GM23338 (cell line): Measurements from ENCODE around the gene GOLGA6L2. TPM values are rescaled to one million over a fixed set of nuclear protein-coding genes. Genes with fewer than 3 reads are reported as not detected.

ENCODE experiments used
- ATAC-seq: fragments of 200-7000 bp; cut with Tn5 transposase; 3 replicates; pipeline ENCODE4 v1.9.1; 2020
- DNase-seq: peaks from one replicate; pipeline ENCODE4 v3.0.0-alpha.2; 2015; ENCODE audit warnings: low spot score
- H2AFZ ChIP-seq: fragments of 200-600 bp; sonication (generic); 2 replicates; pipeline ENCODE4 v1.8.0; 2016; ENCODE audit warnings: antibody characterized with exemption, mild to moderate bottlenecking, moderate library complexity
- H3F3A ChIP-seq: fragments of 200-600 bp; sonication (generic); replicated peaks from 2 replicates; pipeline ENCODE4 v1.8.0; 2017; ENCODE audit warnings: antibody characterized with exemption, mixed run types, low read depth
- H3K27ac ChIP-seq: fragments of 200-600 bp; sonication (generic); 2 replicates; pipeline ENCODE4 v1.6.1; 2016; ENCODE audit warnings: low read depth
- H3K27me3 ChIP-seq: fragments of 200-600 bp; sonication (generic); 2 replicates; pipeline ENCODE4 v1.8.0; 2016; ENCODE audit warnings: mild to moderate bottlenecking, mixed run types, moderate library complexity; ENCODE audit not compliant: insufficient read depth
- H3K36me3 ChIP-seq: fragments of 200-600 bp; sonication (generic); 2 replicates; pipeline ENCODE4 v1.8.0; 2016; ENCODE audit warnings: mild to moderate bottlenecking; ENCODE audit not compliant: insufficient read depth
- H3K4me1 ChIP-seq: fragments of 200-600 bp; sonication (generic); 2 replicates; pipeline ENCODE4 v1.8.0; 2016; ENCODE audit warnings: mild to moderate bottlenecking, moderate library complexity; ENCODE audit not compliant: insufficient read depth
- H3K4me2 ChIP-seq: fragments of 200-600 bp; sonication (generic); 2 replicates; pipeline ENCODE4 v1.7.1; 2017; ENCODE audit warnings: mixed run types
- H3K4me3 ChIP-seq: fragments of 200-600 bp; sonication (generic); 2 replicates; pipeline ENCODE4 v1.6.1; 2016; ENCODE audit warnings: mixed run types
- H3K79me2 ChIP-seq: fragments of 200-600 bp; sonication (generic); replicated peaks from 2 replicates; pipeline ENCODE4 v1.8.0; 2017; ENCODE audit warnings: mild to moderate bottlenecking; ENCODE audit not compliant: insufficient read depth
- H3K9me2 ChIP-seq: fragments of 200-600 bp; sonication (generic); 2 replicates; pipeline ENCODE4 v1.8.0; 2017; ENCODE audit not compliant: insufficient read depth
- H4K20me1 ChIP-seq: fragments of 200-600 bp; sonication (generic); replicated peaks from 2 replicates; pipeline ENCODE4 v1.8.0; 2017; ENCODE audit warnings: mild to moderate bottlenecking; ENCODE audit not compliant: insufficient read depth
- H3K27ac Mint-ChIP-seq: 2 replicates; pipeline ENCODE4 v1.8.0; 2020; ENCODE audit warnings: inconsistent platforms, mild to moderate bottlenecking, moderate library complexity, mixed read lengths
- H3K27me3 Mint-ChIP-seq: 3 replicates; pipeline ENCODE4 v1.8.0; 2022; ENCODE audit warnings: low read depth, mild to moderate bottlenecking, moderate library complexity, mixed read lengths, inconsistent platforms; ENCODE audit not compliant: insufficient read depth, poor library complexity
- H3K36me3 Mint-ChIP-seq: 3 replicates; pipeline ENCODE4 v1.8.0; 2021; ENCODE audit warnings: low read depth, mild to moderate bottlenecking, inconsistent platforms, moderate library complexity, mixed read lengths
- H3K4me1 Mint-ChIP-seq: 3 replicates; pipeline ENCODE4 v1.8.0; 2020; ENCODE audit warnings: mild to moderate bottlenecking, inconsistent platforms, mixed read lengths
- H3K4me3 Mint-ChIP-seq: 3 replicates; pipeline ENCODE4 v1.8.0; 2021; ENCODE audit warnings: moderate library complexity, mild to moderate bottlenecking, inconsistent platforms, mixed read lengths
- H3K9me3 Mint-ChIP-seq: 3 replicates; pipeline ENCODE4 v1.8.0; 2020; ENCODE audit warnings: moderate library complexity, mild to moderate bottlenecking, inconsistent platforms, mixed read lengths
- CREB1 ChIP-seq: fragments of 250-450 bp; sonication (Bioruptor Pico); IDR thresholded peaks from 2 replicates; pipeline ENCODE4 v1.5.0; 2020; ENCODE audit warnings: low read depth, mild to moderate bottlenecking, moderate library complexity
- EZH2 ChIP-seq: fragments of 200-600 bp; sonication (generic); IDR thresholded peaks from one replicate; pipeline ENCODE4 v1.8.0; 2017; ENCODE audit warnings: antibody characterized with exemption, mild to moderate bottlenecking, low read depth; ENCODE audit not compliant: unreplicated experiment
- JUNB ChIP-seq: IDR thresholded peaks from one replicate; pipeline ENCODE4 v1.6.1; 2016; ENCODE audit warnings: antibody characterized with exemption; ENCODE audit not compliant: unreplicated experiment
- POLR2AphosphoS5 ChIP-seq: IDR thresholded peaks from 2 replicates; pipeline ENCODE4 v1.6.1; 2016; ENCODE audit warnings: antibody characterized with exemption, low read depth
- STAT1 ChIP-seq: IDR thresholded peaks from one replicate; pipeline ENCODE4 v1.6.1; 2016; ENCODE audit warnings: antibody characterized with exemption; ENCODE audit not compliant: unreplicated experiment
- ZNF331 ChIP-seq: fragments of 250-450 bp; sonication (Bioruptor Pico); IDR thresholded peaks from 2 replicates; pipeline ENCODE4 v1.5.0; 2020; ENCODE audit warnings: low read depth, mild to moderate bottlenecking, moderate library complexity
- polyA plus RNA-seq: library from polyadenylated mRNA; unstranded; fragments of >200 nt; fragmentation: Nextera tagmentation; extraction: Ambion mirVana; gene quantifications from 2 replicates; pipeline ENCODE4 v1.2.1, GENCODE V29; 2016
- total RNA-seq: library from RNA; depleted of rRNA; stranded (reverse); fragments of >200 nt; shearing (Covaris generic); gene quantifications from 2 replicates; pipeline ENCODE4 v1.2.3, GENCODE V29; 2014
- TF ChIP-seq, protein P1 (sequence below): fragments of 250-450 bp; sonication (Bioruptor Pico); IDR thresholded peaks from 2 replicates; pipeline ENCODE4 v1.5.0; 2020; ENCODE audit warnings: mild to moderate bottlenecking, moderate library complexity
- TF ChIP-seq, protein P2 (sequence below): IDR thresholded peaks from one replicate; pipeline ENCODE4 v1.6.1; 2018; ENCODE audit warnings: antibody characterized with exemption; ENCODE audit not compliant: unreplicated experiment
- TF ChIP-seq, protein P3 (sequence below), 2 experiments: fragments of 200-600 bp in 1 of 2; sonication (generic) in 1 of 2; conservative IDR thresholded peaks; 2 replicates each; pipeline versions ENCODE4 v1.5.1 to v1.6.1; 2016 to 2017; ENCODE audit warnings: antibody characterized with exemption in 2 of 2, low read depth in 2 of 2, mild to moderate bottlenecking in 2 of 2, moderate library complexity in 1 of 2

GOLGA6L2 gene
- total and polyA plus RNA-seq, 2 experiments from 2014 or later, result not detected

DNA sequence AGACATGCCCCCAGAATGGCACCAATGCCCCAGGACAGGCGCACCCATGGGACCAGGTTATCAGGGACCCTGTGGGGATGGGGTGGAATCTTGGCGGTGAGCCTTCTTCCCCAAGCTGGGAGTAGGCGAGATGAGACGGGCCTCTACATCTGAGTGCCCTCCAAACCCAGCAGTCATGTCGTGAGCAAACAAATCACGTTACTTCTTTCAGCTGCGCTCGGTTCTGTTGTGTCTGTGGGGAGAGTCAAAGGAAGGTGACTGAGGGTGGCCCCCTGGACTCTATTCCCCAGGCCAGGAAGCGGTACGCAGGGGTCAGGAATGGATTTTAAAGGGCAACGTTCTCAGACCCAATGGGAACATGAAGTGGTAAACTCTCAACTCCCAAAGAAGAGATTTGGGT, 2.8 kb downstream of the GOLGA6L2 start:
- H3K27ac ChIP-seq, result no peak overlapping the region
- DNase-seq, result no peak
- Mint-ChIP-seq H3K36me3 (peaks cover 7% of the 10 kb centered on the region), H3K27ac (no peak overlapping the region), H3K27me3 (no peaks in the 10 kb centered on the region), H3K4me1 (no peaks in the 10 kb centered on the region), H3K9me3 (peaks cover 20% of the 10 kb centered on the region), H3K4me3 (no peak overlapping the region)
- no peaks in the 10 kb centered on the region for H3F3A ChIP-seq
- H3K79me2 ChIP-seq, result no peaks in the 10 kb centered on the region
- H3K27me3 ChIP-seq, result no peaks in the 10 kb centered on the region
- no peaks in the 10 kb centered on the region for H4K20me1 ChIP-seq
- H2AFZ ChIP-seq, result no peak overlapping the region
- H3K4me2 ChIP-seq, result no peak overlapping the region
- no peak overlapping the region for H3K4me3 ChIP-seq
- no peaks in the 10 kb centered on the region for H3K36me3 ChIP-seq
- no peaks in the 10 kb centered on the region for H3K9me2 ChIP-seq
- ATAC-seq, result no peak
- TF ChIP-seq CREB1 (CRISPR knock-in tag) (no peak), ZNF331 (CRISPR knock-in tag) (no peak), JUNB (no peak), EZH2 (no peak), POLR2AphosphoS5 (no peak), STAT1 (no peak)
- TF ChIP-seq, protein P1, sequence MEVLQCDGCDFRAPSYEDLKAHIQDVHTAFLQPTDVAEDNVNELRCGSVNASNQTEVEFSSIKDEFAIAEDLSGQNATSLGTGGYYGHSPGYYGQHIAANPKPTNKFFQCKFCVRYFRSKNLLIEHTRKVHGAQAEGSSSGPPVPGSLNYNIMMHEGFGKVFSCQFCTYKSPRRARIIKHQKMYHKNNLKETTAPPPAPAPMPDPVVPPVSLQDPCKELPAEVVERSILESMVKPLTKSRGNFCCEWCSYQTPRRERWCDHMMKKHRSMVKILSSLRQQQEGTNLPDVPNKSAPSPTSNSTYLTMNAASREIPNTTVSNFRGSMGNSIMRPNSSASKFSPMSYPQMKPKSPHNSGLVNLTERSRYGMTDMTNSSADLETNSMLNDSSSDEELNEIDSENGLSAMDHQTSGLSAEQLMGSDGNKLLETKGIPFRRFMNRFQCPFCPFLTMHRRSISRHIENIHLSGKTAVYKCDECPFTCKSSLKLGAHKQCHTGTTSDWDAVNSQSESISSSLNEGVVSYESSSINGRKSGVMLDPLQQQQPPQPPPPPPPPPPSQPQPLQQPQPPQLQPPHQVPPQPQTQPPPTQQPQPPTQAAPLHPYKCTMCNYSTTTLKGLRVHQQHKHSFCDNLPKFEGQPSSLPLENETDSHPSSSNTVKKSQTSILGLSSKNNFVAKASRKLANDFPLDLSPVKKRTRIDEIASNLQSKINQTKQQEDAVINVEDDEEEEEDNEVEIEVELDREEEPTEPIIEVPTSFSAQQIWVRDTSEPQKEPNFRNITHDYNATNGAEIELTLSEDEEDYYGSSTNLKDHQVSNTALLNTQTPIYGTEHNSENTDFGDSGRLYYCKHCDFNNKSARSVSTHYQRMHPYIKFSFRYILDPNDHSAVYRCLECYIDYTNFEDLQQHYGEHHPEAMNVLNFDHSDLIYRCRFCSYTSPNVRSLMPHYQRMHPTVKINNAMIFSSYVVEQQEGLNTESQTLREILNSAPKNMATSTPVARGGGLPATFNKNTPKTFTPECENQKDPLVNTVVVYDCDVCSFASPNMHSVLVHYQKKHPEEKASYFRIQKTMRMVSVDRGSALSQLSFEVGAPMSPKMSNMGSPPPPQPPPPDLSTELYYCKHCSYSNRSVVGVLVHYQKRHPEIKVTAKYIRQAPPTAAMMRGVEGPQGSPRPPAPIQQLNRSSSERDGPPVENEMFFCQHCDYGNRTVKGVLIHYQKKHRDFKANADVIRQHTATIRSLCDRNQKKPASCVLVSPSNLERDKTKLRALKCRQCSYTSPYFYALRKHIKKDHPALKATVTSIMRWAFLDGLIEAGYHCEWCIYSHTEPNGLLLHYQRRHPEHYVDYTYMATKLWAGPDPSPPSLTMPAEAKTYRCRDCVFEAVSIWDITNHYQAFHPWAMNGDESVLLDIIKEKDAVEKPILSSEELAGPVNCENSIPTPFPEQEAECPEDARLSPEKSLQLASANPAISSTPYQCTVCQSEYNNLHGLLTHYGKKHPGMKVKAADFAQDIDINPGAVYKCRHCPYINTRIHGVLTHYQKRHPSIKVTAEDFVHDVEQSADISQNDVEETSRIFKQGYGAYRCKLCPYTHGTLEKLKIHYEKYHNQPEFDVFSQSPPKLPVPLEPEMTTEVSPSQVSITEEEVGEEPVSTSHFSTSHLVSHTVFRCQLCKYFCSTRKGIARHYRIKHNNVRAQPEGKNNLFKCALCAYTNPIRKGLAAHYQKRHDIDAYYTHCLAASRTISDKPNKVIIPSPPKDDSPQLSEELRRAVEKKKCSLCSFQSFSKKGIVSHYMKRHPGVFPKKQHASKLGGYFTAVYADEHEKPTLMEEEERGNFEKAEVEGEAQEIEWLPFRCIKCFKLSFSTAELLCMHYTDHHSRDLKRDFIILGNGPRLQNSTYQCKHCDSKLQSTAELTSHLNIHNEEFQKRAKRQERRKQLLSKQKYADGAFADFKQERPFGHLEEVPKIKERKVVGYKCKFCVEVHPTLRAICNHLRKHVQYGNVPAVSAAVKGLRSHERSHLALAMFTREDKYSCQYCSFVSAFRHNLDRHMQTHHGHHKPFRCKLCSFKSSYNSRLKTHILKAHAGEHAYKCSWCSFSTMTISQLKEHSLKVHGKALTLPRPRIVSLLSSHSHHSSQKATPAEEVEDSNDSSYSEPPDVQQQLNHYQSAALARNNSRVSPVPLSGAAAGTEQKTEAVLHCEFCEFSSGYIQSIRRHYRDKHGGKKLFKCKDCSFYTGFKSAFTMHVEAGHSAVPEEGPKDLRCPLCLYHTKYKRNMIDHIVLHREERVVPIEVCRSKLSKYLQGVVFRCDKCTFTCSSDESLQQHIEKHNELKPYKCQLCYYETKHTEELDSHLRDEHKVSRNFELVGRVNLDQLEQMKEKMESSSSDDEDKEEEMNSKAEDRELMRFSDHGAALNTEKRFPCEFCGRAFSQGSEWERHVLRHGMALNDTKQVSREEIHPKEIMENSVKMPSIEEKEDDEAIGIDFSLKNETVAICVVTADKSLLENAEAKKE (CRISPR knock-in tag), result no peak
- TF ChIP-seq, protein P2, sequence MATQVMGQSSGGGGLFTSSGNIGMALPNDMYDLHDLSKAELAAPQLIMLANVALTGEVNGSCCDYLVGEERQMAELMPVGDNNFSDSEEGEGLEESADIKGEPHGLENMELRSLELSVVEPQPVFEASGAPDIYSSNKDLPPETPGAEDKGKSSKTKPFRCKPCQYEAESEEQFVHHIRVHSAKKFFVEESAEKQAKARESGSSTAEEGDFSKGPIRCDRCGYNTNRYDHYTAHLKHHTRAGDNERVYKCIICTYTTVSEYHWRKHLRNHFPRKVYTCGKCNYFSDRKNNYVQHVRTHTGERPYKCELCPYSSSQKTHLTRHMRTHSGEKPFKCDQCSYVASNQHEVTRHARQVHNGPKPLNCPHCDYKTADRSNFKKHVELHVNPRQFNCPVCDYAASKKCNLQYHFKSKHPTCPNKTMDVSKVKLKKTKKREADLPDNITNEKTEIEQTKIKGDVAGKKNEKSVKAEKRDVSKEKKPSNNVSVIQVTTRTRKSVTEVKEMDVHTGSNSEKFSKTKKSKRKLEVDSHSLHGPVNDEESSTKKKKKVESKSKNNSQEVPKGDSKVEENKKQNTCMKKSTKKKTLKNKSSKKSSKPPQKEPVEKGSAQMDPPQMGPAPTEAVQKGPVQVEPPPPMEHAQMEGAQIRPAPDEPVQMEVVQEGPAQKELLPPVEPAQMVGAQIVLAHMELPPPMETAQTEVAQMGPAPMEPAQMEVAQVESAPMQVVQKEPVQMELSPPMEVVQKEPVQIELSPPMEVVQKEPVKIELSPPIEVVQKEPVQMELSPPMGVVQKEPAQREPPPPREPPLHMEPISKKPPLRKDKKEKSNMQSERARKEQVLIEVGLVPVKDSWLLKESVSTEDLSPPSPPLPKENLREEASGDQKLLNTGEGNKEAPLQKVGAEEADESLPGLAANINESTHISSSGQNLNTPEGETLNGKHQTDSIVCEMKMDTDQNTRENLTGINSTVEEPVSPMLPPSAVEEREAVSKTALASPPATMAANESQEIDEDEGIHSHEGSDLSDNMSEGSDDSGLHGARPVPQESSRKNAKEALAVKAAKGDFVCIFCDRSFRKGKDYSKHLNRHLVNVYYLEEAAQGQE, result no peak
- TF ChIP-seq, protein P3, sequence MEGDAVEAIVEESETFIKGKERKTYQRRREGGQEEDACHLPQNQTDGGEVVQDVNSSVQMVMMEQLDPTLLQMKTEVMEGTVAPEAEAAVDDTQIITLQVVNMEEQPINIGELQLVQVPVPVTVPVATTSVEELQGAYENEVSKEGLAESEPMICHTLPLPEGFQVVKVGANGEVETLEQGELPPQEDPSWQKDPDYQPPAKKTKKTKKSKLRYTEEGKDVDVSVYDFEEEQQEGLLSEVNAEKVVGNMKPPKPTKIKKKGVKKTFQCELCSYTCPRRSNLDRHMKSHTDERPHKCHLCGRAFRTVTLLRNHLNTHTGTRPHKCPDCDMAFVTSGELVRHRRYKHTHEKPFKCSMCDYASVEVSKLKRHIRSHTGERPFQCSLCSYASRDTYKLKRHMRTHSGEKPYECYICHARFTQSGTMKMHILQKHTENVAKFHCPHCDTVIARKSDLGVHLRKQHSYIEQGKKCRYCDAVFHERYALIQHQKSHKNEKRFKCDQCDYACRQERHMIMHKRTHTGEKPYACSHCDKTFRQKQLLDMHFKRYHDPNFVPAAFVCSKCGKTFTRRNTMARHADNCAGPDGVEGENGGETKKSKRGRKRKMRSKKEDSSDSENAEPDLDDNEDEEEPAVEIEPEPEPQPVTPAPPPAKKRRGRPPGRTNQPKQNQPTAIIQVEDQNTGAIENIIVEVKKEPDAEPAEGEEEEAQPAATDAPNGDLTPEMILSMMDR (conservative IDR thresholded peaks at IDR 0.05; ENCODE audit: low read depth in 2 of 2), result no peak
- H3K4me1 ChIP-seq, result no peaks in the 10 kb centered on the region
